ENCODE data around the gene SIAH3. TPM values are rescaled to one million over a fixed set of nuclear protein-coding genes. Genes with fewer than 3 reads are reported as not detected.

Gene SIAH3
- total RNA-seq, 1 donor from 2014 or later: 0.02 TPM

- Mint-ChIP-seq H3K27me3 (ENCODE audit: low read depth) (peaks cover 6% of the 10 kb centered on the region), H3K36me3 (ENCODE audit: low read depth) (no peaks in the 10 kb centered on the region), H3K27ac (ENCODE audit: unreplicated experiment) (no peak overlapping the region), H3K9me3 (ENCODE audit: low read depth) (peaks cover 12% of the 10 kb centered on the region), H3K4me1 (ENCODE audit: low read depth) (no peaks in the 10 kb centered on the region), H3K4me3 (ENCODE audit: unreplicated experiment) (no peak overlapping the region)
- no peak for DNase-seq (ENCODE audit: low spot score)
- TF ChIP-seq CTCF (IDR thresholded peaks at IDR 0.05): no peak
Observed at GRCh38 chr13:45751885-45752284, 99.7 kb downstream of the SIAH3 start.

GRCh38 chr13:45750566-45750965 lies 101.0 kb downstream of the SIAH3 start:
- TF ChIP-seq CTCF (IDR thresholded peaks at IDR 0.05): no peak
- peaks cover 6% of the 10 kb centered on the region for H3K27me3 Mint-ChIP-seq (ENCODE audit: low read depth)
- no peak overlapping the region for H3K27ac Mint-ChIP-seq (ENCODE audit: unreplicated experiment)
- no peaks in the 10 kb centered on the region for H3K36me3 Mint-ChIP-seq (ENCODE audit: low read depth)
- H3K4me1 Mint-ChIP-seq (ENCODE audit: low read depth): no peaks in the 10 kb centered on the region
- no peak for DNase-seq (ENCODE audit: low spot score)
- H3K9me3 Mint-ChIP-seq (ENCODE audit: low read depth): peaks cover 10% of the 10 kb centered on the region
- no peak overlapping the region for H3K4me3 Mint-ChIP-seq (ENCODE audit: unreplicated experiment)

GRCh38 chr13:45748941-45749759 lies 102.4 kb downstream of the SIAH3 start:
- no peak overlapping the region for H3K27ac Mint-ChIP-seq (ENCODE audit: unreplicated experiment)
- H3K9me3 Mint-ChIP-seq (ENCODE audit: low read depth): peaks cover 3% of the 10 kb centered on the region
- H3K27me3 Mint-ChIP-seq (ENCODE audit: low read depth): peaks cover 8% of the 10 kb centered on the region
- H3K36me3 Mint-ChIP-seq (ENCODE audit: low read depth): peaks cover 1% of the 10 kb centered on the region
- DNase-seq (ENCODE audit: low spot score): no peak
- H3K4me3 Mint-ChIP-seq (ENCODE audit: unreplicated experiment): no peak overlapping the region
- TF ChIP-seq CTCF (IDR thresholded peaks at IDR 0.05): no peak
- no peaks in the 10 kb centered on the region for H3K4me1 Mint-ChIP-seq (ENCODE audit: low read depth)

GRCh38 chr13:45747071-45747470 lies 104.5 kb downstream of the SIAH3 start:
- DNase-seq (ENCODE audit: low spot score): no peak
- H3K4me1 Mint-ChIP-seq (ENCODE audit: low read depth): no peaks in the 10 kb centered on the region
- peaks cover 13% of the 10 kb centered on the region for H3K27me3 Mint-ChIP-seq (ENCODE audit: low read depth)
- no peak overlapping the region for H3K4me3 Mint-ChIP-seq (ENCODE audit: unreplicated experiment)
- peaks cover 1% of the 10 kb centered on the region for H3K36me3 Mint-ChIP-seq (ENCODE audit: low read depth)
- no peak for TF ChIP-seq CTCF (IDR thresholded peaks at IDR 0.05)
- no peak overlapping the region for H3K27ac Mint-ChIP-seq (ENCODE audit: unreplicated experiment)
- H3K9me3 Mint-ChIP-seq (ENCODE audit: low read depth): no peaks in the 10 kb centered on the region

- Mint-ChIP-seq H3K4me1 (ENCODE audit: low read depth) (no peaks in the 10 kb centered on the region), H3K27me3 (ENCODE audit: low read depth) (peaks cover 18% of the 10 kb centered on the region), H3K9me3 (ENCODE audit: low read depth) (no peaks in the 10 kb centered on the region), H3K4me3 (ENCODE audit: unreplicated experiment) (no peak overlapping the region), H3K27ac (ENCODE audit: unreplicated experiment) (no peak overlapping the region), H3K36me3 (ENCODE audit: low read depth) (peaks cover 1% of the 10 kb centered on the region)
- no peak for TF ChIP-seq CTCF (IDR thresholded peaks at IDR 0.05)
- no peak for DNase-seq (ENCODE audit: low spot score)
Observed at GRCh38 chr13:45744979-45745378, 106.6 kb downstream of the SIAH3 start.
